ENCODE measurements around the gene SRPK2. TPM values are rescaled to one million over a fixed set of nuclear protein-coding genes. Genes with fewer than 3 reads are reported as not detected.
"Not testable (repeated sequence)": the region's sequence is repeated elsewhere in the genome, so short reads cannot be mapped to it uniquely, and the experiment has no call there.

SRPK2 gene
- total RNA-seq, 1 donor from 2014 or later = 56.4 TPM

- Mint-ChIP-seq H3K9me3 (peaks cover 5% of the 10 kb centered on the region), H3K36me3 (ENCODE audit: low read depth) (peaks cover 16% of the 10 kb centered on the region), H3K27me3 (ENCODE audit: insufficient read depth) (no peaks in the 10 kb centered on the region), H3K4me3 (no peak overlapping the region), H3K4me1 (ENCODE audit: low read depth) (peaks cover 2% of the 10 kb centered on the region), H3K27ac (no peak overlapping the region)
- DNase-seq (ENCODE audit: low spot score) = no peak
- intact Hi-C loops (cut with micrococcal nuclease) = no loop called here
These were observed 24.0 kb downstream of the SRPK2 start for GRCh38 chr7:105364684-105365083.

DNA sequence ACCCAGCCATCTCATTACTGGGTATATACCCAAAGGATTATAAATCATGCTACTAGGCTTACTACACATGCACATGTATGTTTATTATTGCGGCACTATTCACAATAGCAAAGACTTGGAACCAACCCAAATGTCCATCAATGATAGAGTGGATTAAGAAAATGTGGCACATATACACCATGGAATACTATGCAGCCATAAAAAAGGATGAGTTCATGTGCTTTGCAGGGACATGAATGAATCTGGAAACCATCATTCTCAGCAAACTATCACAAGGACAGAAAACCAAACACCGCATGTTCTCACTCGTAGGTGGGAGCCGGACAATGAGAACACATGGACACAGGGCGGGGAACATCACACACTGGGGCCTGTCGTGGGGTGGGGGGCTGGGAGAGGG is 25.1 kb downstream of the SRPK2 start:
- H3K4me1 Mint-ChIP-seq (ENCODE audit: low read depth); H3K27ac Mint-ChIP-seq; intact Hi-C loops (cut with micrococcal nuclease); DNase-seq (ENCODE audit: low spot score); H3K4me3 Mint-ChIP-seq; H3K27me3 Mint-ChIP-seq (ENCODE audit: insufficient read depth); H3K9me3 Mint-ChIP-seq: not testable (repeated sequence)
- H3K36me3 Mint-ChIP-seq (ENCODE audit: low read depth) = peaks cover 17% of the 10 kb centered on the region

DNA sequence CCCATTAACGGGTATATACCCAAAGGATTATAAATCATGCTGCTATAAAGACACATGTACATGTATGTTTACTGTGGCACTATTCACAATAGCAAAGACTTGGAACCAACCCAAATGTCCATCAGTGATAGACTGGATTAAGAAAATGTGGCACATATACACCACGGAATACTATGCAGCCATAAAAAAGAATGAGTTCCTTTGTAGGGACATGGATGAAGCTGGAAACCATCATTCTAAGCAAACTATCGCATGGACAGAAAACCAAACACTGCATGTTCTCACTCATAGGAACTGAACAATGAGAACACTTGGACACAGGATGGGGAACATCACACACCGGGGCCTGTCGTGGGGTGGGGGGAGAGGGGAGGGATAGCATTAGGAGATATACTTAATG is 26.0 kb downstream of the SRPK2 start:
- peaks cover 17% of the 10 kb centered on the region for H3K36me3 Mint-ChIP-seq (ENCODE audit: low read depth)
- peaks cover 11% of the 10 kb centered on the region for H3K4me1 Mint-ChIP-seq (ENCODE audit: low read depth)
- H3K9me3 Mint-ChIP-seq; H3K27me3 Mint-ChIP-seq (ENCODE audit: insufficient read depth); H3K4me3 Mint-ChIP-seq; H3K27ac Mint-ChIP-seq; intact Hi-C loops (cut with micrococcal nuclease); DNase-seq (ENCODE audit: low spot score): not testable (repeated sequence)

GRCh38 chr7:105361995-105362394 is 26.7 kb downstream of the SRPK2 start:
- H3K27me3 Mint-ChIP-seq (ENCODE audit: insufficient read depth); H3K27ac Mint-ChIP-seq; intact Hi-C loops (cut with micrococcal nuclease); H3K9me3 Mint-ChIP-seq; H3K4me3 Mint-ChIP-seq; DNase-seq (ENCODE audit: low spot score): not testable (repeated sequence)
- Mint-ChIP-seq H3K4me1 (ENCODE audit: low read depth) (peaks cover 11% of the 10 kb centered on the region), H3K36me3 (ENCODE audit: low read depth) (peaks cover 17% of the 10 kb centered on the region)

- Mint-ChIP-seq H3K4me1 (ENCODE audit: low read depth) (peaks cover 16% of the 10 kb centered on the region), H3K27ac (peak overlapping the region; percentile 62), H3K36me3 (ENCODE audit: low read depth) (peaks cover 17% of the 10 kb centered on the region)
- DNase-seq (ENCODE audit: low spot score); H3K27me3 Mint-ChIP-seq (ENCODE audit: insufficient read depth); H3K9me3 Mint-ChIP-seq; intact Hi-C loops (cut with micrococcal nuclease); H3K4me3 Mint-ChIP-seq: not testable (repeated sequence)
These were observed 28.6 kb downstream of the SRPK2 start for GRCh38 chr7:105360149-105360548.

DNA sequence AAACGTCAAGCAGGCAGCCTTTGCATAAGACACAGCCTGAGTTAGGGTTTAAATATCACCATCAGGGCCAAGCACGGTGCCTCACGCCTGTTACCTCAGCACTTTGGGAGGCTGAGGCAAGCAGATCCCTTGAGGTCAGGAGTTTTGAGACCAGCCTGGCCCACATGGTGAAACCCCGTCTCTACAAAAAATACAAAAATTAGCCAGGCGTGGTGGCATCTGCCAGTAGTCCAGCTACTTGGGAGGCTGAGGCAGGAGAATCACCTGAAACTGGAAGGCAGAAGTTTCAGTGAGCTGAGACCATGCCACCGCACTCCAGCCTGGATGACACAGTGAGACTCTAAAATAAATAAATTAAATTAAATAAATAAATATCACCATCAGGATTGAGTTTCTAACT is 33.0 kb downstream of the SRPK2 start:
- Mint-ChIP-seq H3K27ac (no peak overlapping the region), H3K4me3 (no peak overlapping the region), H3K9me3 (no peaks in the 10 kb centered on the region), H3K4me1 (ENCODE audit: low read depth) (peaks cover 55% of the 10 kb centered on the region), H3K27me3 (ENCODE audit: insufficient read depth) (no peaks in the 10 kb centered on the region), H3K36me3 (ENCODE audit: low read depth) (peaks cover 5% of the 10 kb centered on the region)
- no peak for DNase-seq (ENCODE audit: low spot score)
- intact Hi-C loops (cut with micrococcal nuclease) = no loop called here

GRCh38 chr7:105354383-105354782 is 34.3 kb downstream of the SRPK2 start:
- H3K9me3 Mint-ChIP-seq = no peaks in the 10 kb centered on the region
- no peak overlapping the region for H3K27ac Mint-ChIP-seq
- H3K27me3 Mint-ChIP-seq (ENCODE audit: insufficient read depth) = no peaks in the 10 kb centered on the region
- H3K4me1 Mint-ChIP-seq (ENCODE audit: low read depth) = peaks cover 52% of the 10 kb centered on the region
- intact Hi-C loops (cut with micrococcal nuclease) = loop anchor here (5.0 kb wide), 1 partner anchor 147 kb away; no protein-coding TSS in a partner anchor
- DNase-seq (ENCODE audit: low spot score) = no peak
- H3K36me3 Mint-ChIP-seq (ENCODE audit: low read depth) = peaks cover 4% of the 10 kb centered on the region
- no peak overlapping the region for H3K4me3 Mint-ChIP-seq

GRCh38 chr7:105353752-105354328 is 34.9 kb downstream of the SRPK2 start:
- DNase-seq (ENCODE audit: low spot score) = no peak
- intact Hi-C loops (cut with micrococcal nuclease) = loop anchor here (1.0 to 5.0 kb wide), 3 partner anchors 9 to 147 kb away; no protein-coding TSS in a partner anchor
- Mint-ChIP-seq H3K27ac (peak overlapping the region; percentile 16), H3K4me3 (no peak overlapping the region), H3K4me1 (ENCODE audit: low read depth) (peaks cover 50% of the 10 kb centered on the region), H3K27me3 (ENCODE audit: insufficient read depth) (no peaks in the 10 kb centered on the region), H3K9me3 (no peaks in the 10 kb centered on the region), H3K36me3 (ENCODE audit: low read depth) (peaks cover 4% of the 10 kb centered on the region)

DNA sequence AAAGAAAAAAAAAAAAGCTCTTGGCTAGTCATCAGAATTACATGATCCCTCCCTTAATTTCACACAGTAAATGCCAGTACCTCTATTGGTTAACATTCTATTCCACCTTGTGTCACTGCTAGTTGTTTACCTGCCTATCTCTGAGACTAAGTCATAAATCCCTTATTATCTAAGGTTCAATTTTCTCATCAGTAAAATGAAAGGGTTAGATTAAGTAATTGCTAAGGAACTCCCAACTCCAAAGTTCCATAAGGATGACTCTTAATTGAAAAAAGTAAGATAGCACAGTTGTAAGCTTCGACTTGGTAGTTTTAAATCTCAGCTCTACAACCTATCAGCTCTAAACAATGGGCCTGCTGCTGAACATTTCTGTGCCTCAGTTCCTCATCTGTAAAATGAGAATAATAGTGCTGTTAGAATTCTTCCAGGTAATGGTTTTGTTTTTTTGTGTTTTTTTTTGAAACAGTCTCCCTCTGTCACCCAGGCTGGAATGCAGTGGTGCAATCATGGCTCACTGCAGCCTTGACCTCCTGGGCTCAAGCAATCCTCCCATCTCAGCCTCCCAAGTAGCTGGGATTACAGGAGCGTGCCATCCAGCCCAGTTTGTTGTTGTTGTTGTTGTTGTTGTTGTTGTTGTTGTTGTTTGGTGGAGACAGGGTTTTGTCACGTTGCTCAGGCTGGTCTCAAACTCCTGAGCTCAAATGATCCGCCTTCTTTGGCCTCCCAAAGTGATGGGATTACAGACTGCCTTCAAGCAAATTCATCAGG is 35.6 kb downstream of the SRPK2 start:
- Mint-ChIP-seq H3K4me3 (no peak overlapping the region), H3K27ac (peak overlapping the region; percentile 14), H3K27me3 (ENCODE audit: insufficient read depth) (no peaks in the 10 kb centered on the region), H3K36me3 (ENCODE audit: low read depth) (peaks cover 3% of the 10 kb centered on the region), H3K4me1 (ENCODE audit: low read depth) (peaks cover 46% of the 10 kb centered on the region), H3K9me3 (no peaks in the 10 kb centered on the region)
- intact Hi-C loops (cut with micrococcal nuclease) = loop anchor here (1.0 to 5.0 kb wide), 5 partner anchors 8 to 146 kb away; partner anchors contain the start of gene SRPK2
- DNase-seq (ENCODE audit: low spot score) = no peak

DNA sequence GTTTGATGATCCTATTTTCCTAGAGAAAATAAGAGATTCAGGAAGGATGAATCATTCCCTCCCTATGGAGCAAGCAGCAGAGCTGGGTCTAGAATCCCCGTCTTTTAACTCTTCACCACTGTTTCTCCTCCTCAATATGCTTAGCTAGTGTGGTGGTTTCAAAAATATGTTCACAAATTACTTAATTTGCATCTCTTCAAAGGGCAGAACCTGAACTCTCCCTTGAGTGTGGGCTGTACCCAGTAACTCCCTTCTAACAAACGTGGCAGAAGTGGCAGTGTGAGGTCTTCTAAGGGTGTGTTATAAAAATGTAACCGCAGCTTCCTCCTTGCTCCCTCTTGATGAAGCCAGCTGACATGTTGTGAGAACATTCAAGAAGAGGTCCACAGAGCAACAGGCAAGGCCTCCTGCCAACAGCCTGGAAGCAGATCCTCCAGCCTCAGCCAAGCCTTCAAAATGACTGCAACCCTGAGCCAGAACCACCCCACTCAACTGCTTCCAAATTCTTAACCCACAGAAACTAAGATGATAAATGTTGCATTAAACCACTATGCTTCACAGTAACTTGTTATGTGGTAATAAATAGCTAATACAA is 36.6 kb downstream of the SRPK2 start:
- Mint-ChIP-seq H3K4me3 (peak overlapping the region; percentile 52), H3K27me3 (ENCODE audit: insufficient read depth) (no peaks in the 10 kb centered on the region), H3K36me3 (ENCODE audit: low read depth) (peaks cover 3% of the 10 kb centered on the region), H3K4me1 (ENCODE audit: low read depth) (peaks cover 46% of the 10 kb centered on the region), H3K27ac (peak overlapping the region; percentile 87), H3K9me3 (no peaks in the 10 kb centered on the region)
- DNase-seq (ENCODE audit: low spot score) = peak; percentile 50
- intact Hi-C loops (cut with micrococcal nuclease) = loop anchor here (1.0 to 5.0 kb wide), 4 partner anchors 36 to 145 kb away; partner anchors contain the start of gene SRPK2

- Mint-ChIP-seq H3K27me3 (ENCODE audit: insufficient read depth) (no peaks in the 10 kb centered on the region), H3K27ac (no peak overlapping the region)
These were observed 37.8 kb downstream of the SRPK2 start for GRCh38 chr7:105350906-105351305.

GRCh38 chr7:105348177-105348576 is 40.5 kb downstream of the SRPK2 start:
- DNase-seq (ENCODE audit: low spot score); H3K27me3 Mint-ChIP-seq (ENCODE audit: insufficient read depth); H3K4me3 Mint-ChIP-seq; H3K9me3 Mint-ChIP-seq; H3K36me3 Mint-ChIP-seq (ENCODE audit: low read depth): not testable (repeated sequence)
- intact Hi-C loops (cut with micrococcal nuclease) = loop anchor here (5.0 kb wide), 1 partner anchor 336 kb away; the partner anchor contains the start of gene KMT2E
- H3K4me1 Mint-ChIP-seq (ENCODE audit: low read depth) = peaks cover 47% of the 10 kb centered on the region
- H3K27ac Mint-ChIP-seq = peak overlapping the region; percentile 55

More at GRCh38 chr7:105350906-105351305, 37.8 kb downstream of the SRPK2 start:
- no peaks in the 10 kb centered on the region for H3K9me3 Mint-ChIP-seq
- intact Hi-C loops (cut with micrococcal nuclease) = loop anchor here (5.0 kb wide), 1 partner anchor 144 kb away; no protein-coding TSS in a partner anchor
- H3K36me3 Mint-ChIP-seq (ENCODE audit: low read depth) = peaks cover 3% of the 10 kb centered on the region
- H3K4me1 Mint-ChIP-seq (ENCODE audit: low read depth) = peaks cover 57% of the 10 kb centered on the region
- DNase-seq (ENCODE audit: low spot score) = no peak
- no peak overlapping the region for H3K4me3 Mint-ChIP-seq

Measured in activated T-helper 1 cell treated with anti-CD3 and anti-CD28 coated beads, Interleukin-12 subunit alpha, Interleukin-12 subunit beta, Interleukin-2, Interleukin-4 antibody, amounts not matched to agents 30 ng/mL and 10 ng/mL and 1 ng/mL, durations not matched to agents 14 hours and 24 hours and 36 hours (primary cell).